VCaP (cell line): ENCODE data around the gene SQOR.

Experiments used
- H3K27ac ChIP-seq: fragments of 450-650 bp; 2 replicates; pipeline ENCODE4 v1.5.1; 2017
- TF ChIP-seq, protein P1 (sequence below): fragments of 450-650 bp; conservative IDR thresholded peaks from 2 replicates; pipeline ENCODE4 v1.5.1; 2017; ENCODE audit warnings: mild to moderate bottlenecking, moderate library complexity

The SQOR gene

DNA sequence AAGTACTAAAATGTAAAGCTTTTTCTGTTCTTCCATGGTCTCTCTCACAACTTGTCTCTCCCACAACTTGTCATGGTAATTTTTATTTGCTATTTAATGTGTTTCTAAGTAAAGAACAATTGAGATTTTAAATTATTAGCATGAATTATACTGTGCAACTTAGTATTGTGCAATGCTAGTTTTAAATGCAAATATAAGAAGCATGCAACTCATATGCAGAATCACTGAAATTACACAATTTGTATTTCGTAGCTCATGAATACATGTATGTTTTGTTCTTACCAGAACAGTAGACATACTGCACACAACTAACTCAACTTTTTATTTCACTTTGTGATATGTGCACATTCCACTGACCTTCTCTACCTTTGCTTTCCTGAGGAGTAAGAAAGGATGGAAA is 96.5 kb downstream of the SQOR start:
- TF ChIP-seq, protein P1, sequence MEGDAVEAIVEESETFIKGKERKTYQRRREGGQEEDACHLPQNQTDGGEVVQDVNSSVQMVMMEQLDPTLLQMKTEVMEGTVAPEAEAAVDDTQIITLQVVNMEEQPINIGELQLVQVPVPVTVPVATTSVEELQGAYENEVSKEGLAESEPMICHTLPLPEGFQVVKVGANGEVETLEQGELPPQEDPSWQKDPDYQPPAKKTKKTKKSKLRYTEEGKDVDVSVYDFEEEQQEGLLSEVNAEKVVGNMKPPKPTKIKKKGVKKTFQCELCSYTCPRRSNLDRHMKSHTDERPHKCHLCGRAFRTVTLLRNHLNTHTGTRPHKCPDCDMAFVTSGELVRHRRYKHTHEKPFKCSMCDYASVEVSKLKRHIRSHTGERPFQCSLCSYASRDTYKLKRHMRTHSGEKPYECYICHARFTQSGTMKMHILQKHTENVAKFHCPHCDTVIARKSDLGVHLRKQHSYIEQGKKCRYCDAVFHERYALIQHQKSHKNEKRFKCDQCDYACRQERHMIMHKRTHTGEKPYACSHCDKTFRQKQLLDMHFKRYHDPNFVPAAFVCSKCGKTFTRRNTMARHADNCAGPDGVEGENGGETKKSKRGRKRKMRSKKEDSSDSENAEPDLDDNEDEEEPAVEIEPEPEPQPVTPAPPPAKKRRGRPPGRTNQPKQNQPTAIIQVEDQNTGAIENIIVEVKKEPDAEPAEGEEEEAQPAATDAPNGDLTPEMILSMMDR = no peak
- no peak overlapping the region for H3K27ac ChIP-seq

DNA sequence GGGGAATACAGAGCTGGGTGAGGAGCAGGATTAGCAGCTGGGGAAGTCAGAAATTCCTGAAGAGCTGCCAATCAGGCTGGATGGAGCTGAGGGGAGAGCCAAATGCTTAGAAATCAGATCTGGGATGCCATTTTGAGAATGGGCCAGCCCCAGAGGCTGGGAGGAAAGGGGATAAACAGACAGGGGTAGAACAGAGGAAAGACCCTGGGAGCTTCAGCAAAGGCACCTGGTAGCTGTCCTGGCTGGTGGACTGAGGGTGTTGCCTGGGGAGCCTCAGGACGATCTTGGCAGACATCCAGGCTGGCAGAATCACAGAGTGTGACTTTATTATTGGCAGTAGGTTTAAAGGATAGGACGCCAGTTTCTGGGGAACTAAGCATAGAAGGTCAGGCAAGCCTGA is 97.8 kb downstream of the SQOR start:
- TF ChIP-seq, protein P1 = no peak
- H3K27ac ChIP-seq = peak overlapping the region; percentile 65

DNA sequence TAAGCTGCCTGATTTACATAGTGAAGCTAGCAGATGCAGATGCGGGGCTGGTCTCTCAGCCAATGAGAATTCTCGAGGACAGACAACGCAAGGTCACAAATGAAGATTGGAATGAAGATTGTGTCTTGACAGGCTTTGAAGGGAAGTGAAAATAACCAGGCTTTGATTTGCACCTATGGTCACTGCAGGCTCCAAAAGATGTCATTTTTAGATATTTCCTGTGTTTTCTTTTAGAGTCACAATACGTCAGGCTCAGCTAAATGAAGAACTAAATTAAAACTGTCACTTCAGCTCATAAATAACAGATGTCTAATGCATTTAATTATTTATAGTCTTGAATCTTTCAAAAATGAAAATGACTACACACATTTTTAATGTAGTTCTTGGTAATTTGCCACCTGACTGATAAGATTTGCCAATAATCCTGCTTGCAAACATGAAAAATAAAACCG is 99.5 kb downstream of the SQOR start:
- H3K27ac ChIP-seq = peak overlapping the region; percentile 65; the same call in 1 of the 2 replicates
- TF ChIP-seq, protein P1 = no peak
